Measurements from ENCODE around the gene PAK3.

The PAK3 gene

DNA sequence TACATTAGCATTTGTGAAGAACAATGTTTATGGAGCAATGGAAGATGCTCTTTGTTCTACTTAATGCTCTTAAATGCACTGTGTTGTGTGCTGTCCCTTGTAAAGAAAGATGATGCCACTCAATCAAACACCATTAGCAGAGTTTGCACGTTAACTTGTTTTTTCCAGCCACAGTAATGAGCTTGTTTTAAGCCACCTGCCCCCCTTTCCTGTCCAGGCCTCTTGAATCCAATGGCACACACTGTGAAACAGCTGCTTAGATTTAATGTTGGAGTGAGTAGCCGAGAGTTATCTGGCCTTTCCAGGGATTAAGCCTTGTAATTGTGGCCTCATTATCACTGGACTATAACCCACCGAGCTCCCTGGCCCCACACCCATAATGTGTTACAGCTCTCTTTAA lies 86.0 kb downstream of the PAK3 start:
- H3K27ac ChIP-seq (ENCODE audit: low read depth, low read length) = no peak overlapping the region
- H3F3A ChIP-seq (ENCODE audit: control insufficient read depth, insufficient read depth) = no peaks in the 10 kb centered on the region
- no peaks in the 10 kb centered on the region for H4K20me1 ChIP-seq (ENCODE audit: control insufficient read depth, insufficient read depth, low read depth, low read length)
- no peak overlapping the region for H3K4me2 ChIP-seq (ENCODE audit: low read length)
- no peak overlapping the region for H3K4me3 ChIP-seq (ENCODE audit: low read length)
- no peaks in the 10 kb centered on the region for H3K79me2 ChIP-seq (ENCODE audit: control insufficient read depth, low read length)
- H3K27me3 ChIP-seq (ENCODE audit: control insufficient read depth, low read length) = no peaks in the 10 kb centered on the region
- TF ChIP-seq EZH2phosphoT487 (IDR thresholded peaks at IDR 0.05; ENCODE audit: borderline replicate concordance, low read length) = no peak
- no peak for TF ChIP-seq CTCF (IDR thresholded peaks at IDR 0.05; ENCODE audit: low read depth, low read length, poor library complexity, severe bottlenecking)
- H3K4me1 ChIP-seq (ENCODE audit: control insufficient read depth, low read length) = no peaks in the 10 kb centered on the region
- no peaks in the 10 kb centered on the region for H3K9me2 ChIP-seq (replicated peaks; ENCODE audit: control insufficient read depth, low read length)
- H3K36me3 ChIP-seq (ENCODE audit: control insufficient read depth, low read length) = no peaks in the 10 kb centered on the region
- no peaks in the 10 kb centered on the region for H3K9me3 ChIP-seq (ENCODE audit: control insufficient read depth, insufficient read depth, low read length)

DNA sequence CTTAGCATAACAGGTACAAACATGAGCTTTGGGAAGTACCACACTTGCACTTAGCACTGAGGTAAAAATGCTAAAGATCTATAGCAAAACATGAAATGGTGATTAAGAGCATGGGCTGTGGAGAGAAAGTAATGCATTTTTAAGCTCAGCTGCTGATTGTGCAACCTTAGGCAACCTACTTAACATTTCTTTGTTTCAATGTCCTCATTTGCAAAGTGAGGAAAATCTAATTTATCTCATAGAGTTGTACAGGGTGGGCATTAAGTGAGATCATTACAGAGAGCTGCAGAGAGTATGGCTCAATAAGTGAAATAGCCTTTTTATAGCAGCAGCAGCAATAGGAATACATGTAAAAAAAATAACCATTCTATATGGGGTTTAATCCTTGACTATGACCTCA lies 87.0 kb downstream of the PAK3 start:
- no peaks in the 10 kb centered on the region for H3K9me2 ChIP-seq (replicated peaks; ENCODE audit: control insufficient read depth, low read length)
- no peak overlapping the region for H3K27ac ChIP-seq (ENCODE audit: low read depth, low read length)
- TF ChIP-seq CTCF (IDR thresholded peaks at IDR 0.05; ENCODE audit: low read depth, low read length, poor library complexity, severe bottlenecking) = no peak
- no peak for TF ChIP-seq EZH2phosphoT487 (IDR thresholded peaks at IDR 0.05; ENCODE audit: borderline replicate concordance, low read length)
- H3K36me3 ChIP-seq (ENCODE audit: control insufficient read depth, low read length) = no peaks in the 10 kb centered on the region
- H3K4me2 ChIP-seq (ENCODE audit: low read length) = no peak overlapping the region
- no peaks in the 10 kb centered on the region for H3F3A ChIP-seq (ENCODE audit: control insufficient read depth, insufficient read depth)
- no peaks in the 10 kb centered on the region for H3K9me3 ChIP-seq (ENCODE audit: control insufficient read depth, insufficient read depth, low read length)
- H3K4me3 ChIP-seq (ENCODE audit: low read length) = no peak overlapping the region
- no peaks in the 10 kb centered on the region for H3K4me1 ChIP-seq (ENCODE audit: control insufficient read depth, low read length)
- H4K20me1 ChIP-seq (ENCODE audit: control insufficient read depth, insufficient read depth, low read depth, low read length) = no peaks in the 10 kb centered on the region
- no peaks in the 10 kb centered on the region for H3K27me3 ChIP-seq (ENCODE audit: control insufficient read depth, low read length)
- no peaks in the 10 kb centered on the region for H3K79me2 ChIP-seq (ENCODE audit: control insufficient read depth, low read length)

- Histone ChIP-seq H3K4me3 (ENCODE audit: low read length) (no peak overlapping the region), H3K36me3 (ENCODE audit: control insufficient read depth, low read length) (no peaks in the 10 kb centered on the region), H3K4me2 (ENCODE audit: low read length) (no peak overlapping the region), H3K27me3 (ENCODE audit: control insufficient read depth, low read length) (no peaks in the 10 kb centered on the region), H3K79me2 (ENCODE audit: control insufficient read depth, low read length) (no peaks in the 10 kb centered on the region), H4K20me1 (ENCODE audit: control insufficient read depth, insufficient read depth, low read depth, low read length) (no peaks in the 10 kb centered on the region), H3K27ac (ENCODE audit: low read depth, low read length) (no peak overlapping the region), H3K4me1 (ENCODE audit: control insufficient read depth, low read length) (no peaks in the 10 kb centered on the region), H3K9me2 (replicated peaks; ENCODE audit: control insufficient read depth, low read length) (no peaks in the 10 kb centered on the region), H3K9me3 (ENCODE audit: control insufficient read depth, insufficient read depth, low read length) (no peaks in the 10 kb centered on the region), H3F3A (ENCODE audit: control insufficient read depth, insufficient read depth) (no peaks in the 10 kb centered on the region)
- TF ChIP-seq EZH2phosphoT487 (IDR thresholded peaks at IDR 0.05; ENCODE audit: borderline replicate concordance, low read length) (no peak), CTCF (IDR thresholded peaks at IDR 0.05; ENCODE audit: low read depth, low read length, poor library complexity, severe bottlenecking) (no peak)
Measured at GRCh38 chrX:111191598-111191997, 95.6 kb downstream of the PAK3 start.

- Histone ChIP-seq H3K27ac (ENCODE audit: low read depth, low read length) (no peak overlapping the region), H3F3A (ENCODE audit: control insufficient read depth, insufficient read depth) (no peaks in the 10 kb centered on the region), H3K79me2 (ENCODE audit: control insufficient read depth, low read length) (no peaks in the 10 kb centered on the region), H3K27me3 (ENCODE audit: control insufficient read depth, low read length) (no peaks in the 10 kb centered on the region), H3K9me2 (replicated peaks; ENCODE audit: control insufficient read depth, low read length) (no peaks in the 10 kb centered on the region), H3K36me3 (ENCODE audit: control insufficient read depth, low read length) (no peaks in the 10 kb centered on the region), H3K9me3 (ENCODE audit: control insufficient read depth, insufficient read depth, low read length) (no peaks in the 10 kb centered on the region), H3K4me1 (ENCODE audit: control insufficient read depth, low read length) (no peaks in the 10 kb centered on the region), H3K4me2 (ENCODE audit: low read length) (no peak overlapping the region), H3K4me3 (ENCODE audit: low read length) (no peak overlapping the region), H4K20me1 (ENCODE audit: control insufficient read depth, insufficient read depth, low read depth, low read length) (no peaks in the 10 kb centered on the region)
- TF ChIP-seq EZH2phosphoT487 (IDR thresholded peaks at IDR 0.05; ENCODE audit: borderline replicate concordance, low read length) (no peak), CTCF (IDR thresholded peaks at IDR 0.05; ENCODE audit: low read depth, low read length, poor library complexity, severe bottlenecking) (no peak)
Measured at GRCh38 chrX:111199505-111199904, 103.5 kb downstream of the PAK3 start.

Data from DOHH2 (cell line).